HEK293 (cell line): ENCODE measurements around the gene XAF1.

Experiments
- ZNF561 ChIP-seq: fragments of 450-650 bp; IDR thresholded peaks from 2 replicates; pipeline ENCODE4 v1.5.1; 2018; ENCODE audit warnings: missing biosample characterization, missing genetic modification characterization, borderline replicate concordance
- ZNF768 ChIP-seq: fragments of 450-650 bp; formaldehyde crosslinking; IDR thresholded peaks from 2 replicates; pipeline ENCODE4 v1.5.1; 2018; ENCODE audit warnings: missing biosample characterization, mild to moderate bottlenecking, missing genetic modification characterization
- ZNF830 ChIP-seq: fragments of 450-650 bp; IDR thresholded peaks from 2 replicates; pipeline ENCODE4 v1.5.0; 2018; ENCODE audit warnings: missing biosample characterization, missing genetic modification characterization, low read depth, mild to moderate bottlenecking, moderate library complexity
- TF ChIP-seq, protein P1 (sequence below): fragments of 450-650 bp; formaldehyde crosslinking; IDR thresholded peaks from 2 replicates; pipeline ENCODE4 v1.5.1; 2016; ENCODE audit warnings: missing biosample characterization, missing genetic modification characterization

The XAF1 gene

DNA sequence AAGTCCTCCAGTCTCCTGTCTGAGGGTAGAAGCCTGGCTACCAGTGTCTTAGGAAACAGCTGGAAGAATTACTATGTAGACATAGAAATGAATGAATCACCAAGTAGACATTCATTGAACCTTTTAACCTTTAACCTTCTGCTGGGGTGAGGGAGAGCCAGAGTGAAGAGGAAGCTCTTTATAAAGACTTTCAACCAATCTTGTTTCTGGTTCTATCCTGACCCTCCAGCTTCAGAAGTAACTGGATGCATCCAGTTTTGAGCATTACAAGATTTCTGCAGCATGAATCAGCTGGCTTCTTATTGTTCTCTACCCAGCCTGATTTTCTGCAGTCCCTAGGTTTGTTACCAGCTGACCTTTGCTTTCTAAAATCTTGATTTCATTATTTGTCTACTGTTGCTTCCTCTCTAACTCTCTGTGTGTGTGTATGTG, 67.2 kb downstream of the XAF1 start (continued):
- TF ChIP-seq ZNF561 (tag by site-specific recombination), result no peak
- TF ChIP-seq ZNF768 (tag by site-specific recombination), result no peak
- TF ChIP-seq ZNF830 (tag by site-specific recombination), result no peak
- TF ChIP-seq, protein P1, sequence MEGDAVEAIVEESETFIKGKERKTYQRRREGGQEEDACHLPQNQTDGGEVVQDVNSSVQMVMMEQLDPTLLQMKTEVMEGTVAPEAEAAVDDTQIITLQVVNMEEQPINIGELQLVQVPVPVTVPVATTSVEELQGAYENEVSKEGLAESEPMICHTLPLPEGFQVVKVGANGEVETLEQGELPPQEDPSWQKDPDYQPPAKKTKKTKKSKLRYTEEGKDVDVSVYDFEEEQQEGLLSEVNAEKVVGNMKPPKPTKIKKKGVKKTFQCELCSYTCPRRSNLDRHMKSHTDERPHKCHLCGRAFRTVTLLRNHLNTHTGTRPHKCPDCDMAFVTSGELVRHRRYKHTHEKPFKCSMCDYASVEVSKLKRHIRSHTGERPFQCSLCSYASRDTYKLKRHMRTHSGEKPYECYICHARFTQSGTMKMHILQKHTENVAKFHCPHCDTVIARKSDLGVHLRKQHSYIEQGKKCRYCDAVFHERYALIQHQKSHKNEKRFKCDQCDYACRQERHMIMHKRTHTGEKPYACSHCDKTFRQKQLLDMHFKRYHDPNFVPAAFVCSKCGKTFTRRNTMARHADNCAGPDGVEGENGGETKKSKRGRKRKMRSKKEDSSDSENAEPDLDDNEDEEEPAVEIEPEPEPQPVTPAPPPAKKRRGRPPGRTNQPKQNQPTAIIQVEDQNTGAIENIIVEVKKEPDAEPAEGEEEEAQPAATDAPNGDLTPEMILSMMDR (tag by site-specific recombination), result no peak
